Loucy (cell line): ENCODE results near the gene KRT79.

ENCODE experiments used
- EZH2phosphoT487 ChIP-seq: fragments of 200-600 bp; IDR thresholded peaks from 2 replicates; pipeline ENCODE4 v1.6.1; 2018; ENCODE audit warnings: antibody characterized with exemption, mild to moderate bottlenecking, moderate library complexity, borderline replicate concordance
- TF ChIP-seq, protein P1 (sequence below): fragments of 200-600 bp; sonication (generic); conservative IDR thresholded peaks from 2 replicates; pipeline ENCODE4 v1.5.1; 2014; ENCODE audit warnings: mild to moderate bottlenecking, antibody characterized with exemption, low read length

DNA sequence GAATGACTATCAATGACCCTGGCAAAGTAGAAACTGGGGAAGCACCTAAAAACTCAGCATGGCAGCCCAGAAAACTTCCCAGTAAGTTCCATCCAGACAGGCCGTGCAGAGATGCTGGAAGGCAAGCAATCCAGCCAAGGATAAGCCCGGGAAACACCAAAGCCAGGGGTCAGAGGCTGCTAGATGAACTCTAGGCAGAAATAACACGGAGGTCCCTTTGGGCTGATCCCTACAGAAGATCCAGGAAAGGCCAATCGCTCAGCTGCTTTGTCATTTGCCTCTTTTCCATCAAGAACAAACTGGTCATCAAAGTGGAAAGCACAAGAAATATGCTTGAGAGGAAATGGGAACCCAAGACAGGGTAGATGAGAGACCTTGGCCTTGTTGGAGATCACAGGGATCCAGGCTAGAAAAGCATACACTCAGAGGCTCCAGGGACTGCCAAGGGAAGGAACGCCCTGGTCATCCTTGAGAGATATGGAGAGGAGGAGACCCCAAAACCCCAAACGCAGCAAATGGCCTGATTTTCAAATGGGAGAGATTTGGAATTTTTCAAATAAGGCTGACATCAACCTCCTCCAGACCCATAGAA lies 6.5 kb downstream of the KRT79 start:
- TF ChIP-seq, protein P1, sequence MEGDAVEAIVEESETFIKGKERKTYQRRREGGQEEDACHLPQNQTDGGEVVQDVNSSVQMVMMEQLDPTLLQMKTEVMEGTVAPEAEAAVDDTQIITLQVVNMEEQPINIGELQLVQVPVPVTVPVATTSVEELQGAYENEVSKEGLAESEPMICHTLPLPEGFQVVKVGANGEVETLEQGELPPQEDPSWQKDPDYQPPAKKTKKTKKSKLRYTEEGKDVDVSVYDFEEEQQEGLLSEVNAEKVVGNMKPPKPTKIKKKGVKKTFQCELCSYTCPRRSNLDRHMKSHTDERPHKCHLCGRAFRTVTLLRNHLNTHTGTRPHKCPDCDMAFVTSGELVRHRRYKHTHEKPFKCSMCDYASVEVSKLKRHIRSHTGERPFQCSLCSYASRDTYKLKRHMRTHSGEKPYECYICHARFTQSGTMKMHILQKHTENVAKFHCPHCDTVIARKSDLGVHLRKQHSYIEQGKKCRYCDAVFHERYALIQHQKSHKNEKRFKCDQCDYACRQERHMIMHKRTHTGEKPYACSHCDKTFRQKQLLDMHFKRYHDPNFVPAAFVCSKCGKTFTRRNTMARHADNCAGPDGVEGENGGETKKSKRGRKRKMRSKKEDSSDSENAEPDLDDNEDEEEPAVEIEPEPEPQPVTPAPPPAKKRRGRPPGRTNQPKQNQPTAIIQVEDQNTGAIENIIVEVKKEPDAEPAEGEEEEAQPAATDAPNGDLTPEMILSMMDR, result no peak
- TF ChIP-seq EZH2phosphoT487, result no peak
